Stimulated activated CD8-positive, alpha-beta memory T cell treated with anti-CD3 and anti-CD28 coated beads, Interleukin-2, amount 100 ng/mL, for 1 hour (primary cell): ENCODE measurements around the gene ASCC1.
"Not testable (repeated sequence)": the region's sequence is repeated elsewhere in the genome, so short reads cannot be mapped to it uniquely, and the experiment has no call there.

ENCODE experiments used
- DNase-seq, 2 donors: peaks; one replicate each; pipeline ENCODE4 v3.0.0-alpha.2; 2020; ENCODE audit warnings: low read depth in 2 of 2

ASCC1 gene

GRCh38 chr10:72219235-72219814 is 3.2 kb upstream of the ASCC1 start:
- DNase-seq: no peak

DNA sequence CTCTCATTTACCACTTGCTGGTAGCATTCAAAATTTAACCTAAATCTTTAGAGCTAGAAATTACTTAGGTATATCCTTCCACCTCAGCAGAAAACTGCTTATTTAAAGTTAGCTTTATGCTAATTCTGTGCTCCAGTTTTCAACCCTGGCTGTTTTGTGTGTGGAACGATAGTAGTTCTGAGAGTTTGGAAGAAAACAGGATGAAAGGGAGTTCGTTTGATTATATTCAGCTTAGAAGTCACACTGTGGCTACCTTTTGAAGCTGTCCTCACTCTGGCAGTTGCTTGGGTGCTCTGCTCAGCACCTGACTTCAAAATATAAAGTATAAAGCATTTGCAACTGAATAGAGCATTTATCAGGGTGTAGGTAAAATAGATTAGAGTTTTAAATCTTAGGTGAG is 2.6 kb upstream of the ASCC1 start:
- no peak for DNase-seq

- DNase-seq: no peak
Observed at GRCh38 chr10:72218325-72218724, 2.2 kb upstream of the ASCC1 start.

DNA sequence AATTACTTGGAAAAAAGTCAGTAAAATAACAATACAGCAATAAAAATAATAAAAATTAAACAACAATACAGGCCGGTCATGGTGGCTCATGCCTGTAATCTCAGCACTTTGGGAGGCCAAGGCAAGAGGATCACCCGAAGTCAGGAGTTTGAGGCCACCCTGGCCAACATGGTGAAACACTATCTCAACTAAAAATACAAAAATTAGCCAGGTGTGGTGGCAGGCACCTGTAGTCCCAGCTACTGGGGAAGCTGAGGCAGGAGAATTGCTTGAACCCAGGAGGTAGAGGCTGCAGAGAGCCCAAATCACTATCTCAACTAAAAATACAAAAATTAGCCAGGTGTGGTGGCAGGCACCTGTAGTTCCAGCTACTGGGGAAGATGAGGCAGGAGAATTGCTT is 4.2 kb downstream of the ASCC1 start:
- DNase-seq: not testable (repeated sequence)

DNA sequence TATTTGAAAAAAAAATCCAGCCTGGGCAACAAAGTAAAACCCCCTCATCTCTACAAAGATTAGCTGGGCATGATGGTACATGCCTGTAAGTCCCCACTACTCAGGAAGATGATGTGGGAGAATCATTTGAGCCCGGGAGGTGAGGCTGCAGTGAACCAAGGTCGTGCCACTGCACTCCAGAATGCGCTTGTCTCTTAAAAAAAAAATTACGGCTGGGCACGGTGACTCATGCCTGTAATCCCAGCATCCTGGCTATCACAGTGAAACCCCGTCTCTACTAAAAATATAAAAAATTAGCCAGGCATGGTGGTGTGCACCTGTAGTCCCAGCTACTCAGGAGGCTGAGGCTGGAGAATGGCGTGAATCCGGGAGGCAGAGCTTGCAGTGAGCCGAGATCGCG is 4.7 kb downstream of the ASCC1 start:
- DNase-seq: not testable (repeated sequence)

DNA sequence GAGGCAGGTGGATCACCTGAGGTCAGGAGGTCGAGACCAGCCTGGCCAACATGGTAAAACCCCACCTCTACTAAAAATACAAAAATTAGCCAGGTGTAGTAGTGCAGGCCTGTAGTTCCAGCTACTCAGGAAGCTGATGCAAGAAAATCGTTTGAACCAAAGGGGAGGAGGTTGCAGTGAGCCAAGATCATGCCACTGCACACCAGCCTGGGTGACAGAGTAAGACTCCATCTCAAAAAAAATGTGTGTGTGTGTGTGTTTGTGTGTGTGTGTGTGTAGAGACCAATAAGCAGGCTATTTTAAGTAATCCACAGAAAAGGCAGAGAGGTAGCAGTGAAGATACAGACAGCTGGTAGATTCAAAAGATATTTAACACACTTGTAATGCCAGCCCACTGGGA is 7.5 kb downstream of the ASCC1 start:
- not testable (repeated sequence) for DNase-seq

DNA sequence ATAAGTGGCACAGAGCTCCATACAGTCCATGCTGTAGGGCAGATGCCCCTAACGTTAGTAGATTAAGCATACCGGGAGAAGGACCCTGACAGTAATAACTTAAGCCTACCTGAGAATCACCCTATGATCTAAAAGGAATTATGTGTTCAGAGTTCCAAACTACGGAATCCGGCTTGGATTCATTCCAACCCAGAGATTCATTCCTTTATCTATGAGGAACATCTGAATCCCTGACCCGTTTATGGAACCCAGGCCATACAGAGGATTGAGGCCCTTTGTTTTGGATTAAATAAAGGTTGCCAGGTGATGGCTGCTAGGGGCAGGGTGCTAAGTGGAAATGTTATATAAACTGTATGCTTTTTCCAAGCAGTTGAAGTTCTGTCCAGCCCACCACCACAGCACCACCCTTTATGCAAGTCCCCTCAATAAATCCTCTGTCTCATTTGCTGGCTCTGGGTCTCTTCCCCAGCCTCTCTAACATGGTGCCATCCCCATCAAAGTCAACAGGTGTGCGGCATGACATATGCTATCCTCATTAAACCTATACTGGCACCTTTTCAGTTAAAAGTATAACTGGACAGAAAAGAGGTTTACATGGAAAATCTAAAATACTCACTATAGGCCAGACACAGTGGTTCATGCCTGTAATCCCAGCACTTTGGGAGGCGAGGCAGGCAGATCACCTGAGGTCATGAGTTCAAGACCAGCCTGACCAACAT is 9.4 kb downstream of the ASCC1 start:
- DNase-seq: no peak

DNA sequence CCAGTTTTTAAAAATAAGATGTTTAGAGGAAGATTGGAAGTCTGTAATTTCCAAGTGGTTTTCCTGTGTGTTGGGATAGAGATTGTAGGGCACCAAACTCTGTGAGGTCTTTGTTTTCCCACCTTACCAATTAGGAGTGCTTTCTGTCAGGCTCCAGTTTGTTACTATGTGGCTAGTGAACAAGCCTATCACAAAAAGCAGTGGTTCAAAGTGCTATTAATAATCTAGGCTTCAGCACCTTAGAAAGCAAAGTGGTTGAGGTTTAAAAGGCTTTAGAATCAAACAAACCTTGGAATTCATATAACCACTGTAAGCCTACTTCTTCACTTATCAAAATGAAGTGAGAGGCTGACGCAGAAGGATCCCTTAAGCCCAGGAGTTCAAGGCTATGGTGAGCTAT is 11.4 kb downstream of the ASCC1 start:
- no peak for DNase-seq

DNA sequence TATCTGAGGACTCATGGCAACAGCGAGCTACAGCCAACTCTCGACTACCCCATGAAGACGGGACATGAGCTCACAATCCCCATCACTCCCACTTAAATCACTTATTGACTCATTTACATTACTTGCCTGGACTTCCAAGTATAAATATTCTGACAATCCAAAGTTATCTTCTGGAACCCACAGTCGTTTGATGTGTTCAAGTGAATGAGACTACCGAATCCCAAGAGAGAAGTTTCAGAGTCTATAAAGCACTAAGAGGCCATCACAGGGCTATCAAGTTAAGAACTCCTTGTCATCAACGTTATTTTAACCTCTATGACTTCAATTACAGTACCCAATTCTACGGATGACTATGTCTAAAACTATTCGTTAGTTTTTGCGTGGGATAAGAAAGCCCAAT is 11.8 kb downstream of the ASCC1 start:
- no peak for DNase-seq

GRCh38 chr10:72201293-72201692 is 14.8 kb downstream of the ASCC1 start:
- DNase-seq: no peak

DNA sequence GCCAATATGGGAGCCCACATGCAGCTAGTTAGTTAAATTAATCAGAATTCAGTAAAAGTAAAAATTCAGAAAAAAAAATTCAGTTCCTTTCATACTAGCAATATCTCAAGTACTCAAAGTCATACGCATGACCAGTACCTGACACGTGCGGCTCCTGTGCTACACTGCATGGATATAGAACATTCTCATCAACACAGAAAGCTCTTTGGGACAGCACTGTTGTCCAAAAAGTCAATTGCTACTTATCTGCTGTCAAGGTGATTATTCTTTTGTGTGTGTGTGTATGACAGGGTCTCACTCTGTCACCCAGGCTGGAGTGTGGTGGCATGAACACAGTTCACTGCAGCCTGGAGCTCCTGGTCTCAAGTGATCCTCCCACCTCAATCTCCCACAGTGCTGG is 15.2 kb downstream of the ASCC1 start:
- no peak for DNase-seq

DNA sequence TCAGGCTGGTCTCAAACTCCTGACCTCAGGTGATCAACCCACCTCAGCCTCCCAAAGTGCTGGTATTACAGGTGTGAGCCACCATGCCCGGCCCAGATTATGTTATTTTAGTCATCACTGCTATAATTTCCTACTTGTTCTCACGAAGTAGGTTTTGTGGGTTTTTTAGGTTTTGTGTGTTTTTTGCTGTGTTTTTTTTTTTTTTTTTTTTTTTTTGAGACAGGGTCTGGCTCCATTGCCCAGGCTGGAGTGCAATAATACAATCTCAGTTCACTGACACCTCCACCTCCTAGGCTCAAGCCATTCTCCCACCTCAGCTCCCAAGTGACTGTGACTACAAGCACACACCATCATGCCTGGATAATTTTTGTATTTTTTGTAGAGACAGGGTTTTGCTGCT is 21.1 kb downstream of the ASCC1 start:
- no peak for DNase-seq

DNA sequence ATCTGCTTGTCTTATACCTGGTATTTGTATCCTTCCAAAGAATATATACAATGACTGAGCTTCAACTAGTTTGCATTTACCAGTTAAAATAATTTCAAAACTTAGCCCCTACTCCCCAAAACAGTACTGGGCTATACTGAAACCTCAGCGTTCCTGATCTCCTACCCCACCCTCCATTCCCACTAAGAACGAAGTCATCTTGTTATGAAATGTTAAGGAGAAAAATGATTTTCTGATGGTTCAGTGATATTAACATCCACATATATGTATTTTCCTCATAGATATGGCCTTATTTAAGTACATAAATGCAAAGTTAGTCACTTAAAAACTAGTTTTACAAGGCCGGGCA is 29.1 kb downstream of the ASCC1 start:
- no peak for DNase-seq

DNA sequence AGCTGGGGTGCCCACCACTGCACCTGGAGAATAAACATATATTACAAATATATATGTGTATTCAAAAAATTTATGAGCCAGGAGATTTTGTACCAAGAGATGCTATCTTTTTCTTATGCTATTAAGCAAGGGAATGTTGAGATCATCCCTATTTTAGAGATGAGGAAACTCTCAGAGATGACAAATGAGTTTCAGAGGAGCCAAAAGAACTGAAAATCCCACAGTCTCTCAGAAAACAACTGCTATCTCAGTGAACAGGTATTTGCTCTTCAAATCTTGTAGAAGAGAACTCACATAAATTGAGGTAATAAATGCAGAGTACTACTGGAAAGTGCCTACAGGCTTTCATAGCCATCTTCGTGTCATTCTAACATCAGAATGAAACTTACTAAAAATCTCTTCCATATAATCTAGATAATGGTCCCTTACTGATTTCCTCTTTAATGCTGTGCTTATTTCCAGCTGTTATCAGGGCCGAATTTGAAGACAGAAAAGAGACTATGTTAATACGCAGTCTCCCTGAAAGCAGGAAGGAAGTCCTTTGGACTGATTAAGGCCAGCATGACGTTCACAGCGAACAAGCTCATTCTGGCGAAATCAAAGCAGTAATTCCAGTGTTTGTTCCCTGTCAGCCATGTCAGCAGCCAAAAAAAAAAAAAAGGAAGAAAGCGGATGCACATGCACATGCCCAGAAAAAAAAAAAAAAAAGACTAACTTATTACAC is 29.7 kb downstream of the ASCC1 start:
- DNase-seq: no peak

DNA sequence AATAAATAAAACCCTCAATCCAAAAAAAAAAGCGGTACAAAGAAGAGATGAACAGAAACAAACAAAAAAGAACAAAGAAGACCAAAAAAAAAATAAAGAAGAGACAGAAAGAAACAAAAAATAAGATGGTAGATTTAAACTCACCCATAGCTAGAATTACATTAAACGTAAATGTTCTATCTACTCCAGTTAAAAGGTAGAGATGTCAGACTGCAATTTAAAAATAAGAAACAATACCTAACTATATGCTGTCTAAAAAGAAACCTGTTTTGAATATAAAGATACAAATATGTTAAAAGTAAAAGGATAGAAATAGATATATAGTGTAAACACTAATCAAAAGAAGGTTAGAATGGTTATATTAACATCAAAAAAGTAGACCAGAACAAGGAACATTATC is 31.9 kb downstream of the ASCC1 start:
- DNase-seq: no peak

DNA sequence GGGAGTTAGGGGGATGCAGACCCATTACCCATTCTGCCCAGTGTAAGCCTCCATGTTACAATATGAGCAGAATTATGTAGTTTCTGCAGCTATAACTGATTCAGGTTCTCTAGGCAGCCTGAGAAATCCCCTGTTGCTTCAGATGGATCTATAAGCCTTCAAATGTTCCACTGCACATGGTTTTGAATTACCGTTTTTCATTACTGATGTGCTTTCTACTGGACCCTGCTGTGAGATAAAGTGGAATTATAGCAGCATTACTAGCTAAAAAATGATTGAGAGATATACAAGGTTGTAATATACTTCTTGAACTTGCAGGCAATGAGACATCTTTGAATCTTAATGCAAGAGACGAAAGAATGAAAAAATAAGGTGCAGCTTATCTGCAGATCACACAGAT is 38.6 kb downstream of the ASCC1 start:
- no peak for DNase-seq

DNA sequence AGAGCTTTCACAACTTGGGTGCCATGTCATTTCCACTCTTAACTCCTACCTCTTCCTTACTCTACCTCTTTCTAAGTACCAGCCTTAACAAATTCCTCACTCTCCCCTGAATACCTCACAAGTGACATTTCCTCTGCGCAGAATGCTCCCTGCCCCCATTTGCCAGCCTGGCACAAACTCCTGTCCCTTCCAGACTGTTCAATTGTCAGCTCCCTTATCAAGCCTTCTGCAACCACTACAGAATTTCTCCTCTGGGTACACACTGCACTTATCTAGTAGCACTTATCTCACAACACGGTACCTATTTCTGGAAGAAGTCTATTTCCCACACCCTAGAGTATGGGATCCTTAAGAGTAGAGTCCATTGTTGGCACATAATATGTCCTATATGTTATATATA is 39.4 kb downstream of the ASCC1 start:
- DNase-seq: no peak

DNA sequence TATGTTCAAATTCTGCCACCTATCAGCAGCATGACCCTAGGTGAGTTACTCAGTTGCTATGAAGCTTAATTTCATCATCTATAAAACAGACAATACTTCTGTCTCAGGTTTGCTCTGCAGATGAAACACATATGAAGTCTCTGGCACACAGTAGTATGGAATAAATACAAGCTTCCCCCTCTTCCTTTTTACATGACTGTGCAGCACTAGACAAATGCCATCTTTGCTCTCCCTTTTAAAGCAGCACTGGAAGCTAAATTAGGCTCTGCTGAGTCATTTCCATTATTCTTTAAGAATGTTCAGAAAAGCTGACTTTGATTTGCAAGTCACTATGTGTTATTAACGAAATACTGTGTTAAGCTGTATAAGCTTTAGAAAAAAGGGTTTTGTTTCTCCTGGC is 40.9 kb downstream of the ASCC1 start:
- DNase-seq: no peak

DNA sequence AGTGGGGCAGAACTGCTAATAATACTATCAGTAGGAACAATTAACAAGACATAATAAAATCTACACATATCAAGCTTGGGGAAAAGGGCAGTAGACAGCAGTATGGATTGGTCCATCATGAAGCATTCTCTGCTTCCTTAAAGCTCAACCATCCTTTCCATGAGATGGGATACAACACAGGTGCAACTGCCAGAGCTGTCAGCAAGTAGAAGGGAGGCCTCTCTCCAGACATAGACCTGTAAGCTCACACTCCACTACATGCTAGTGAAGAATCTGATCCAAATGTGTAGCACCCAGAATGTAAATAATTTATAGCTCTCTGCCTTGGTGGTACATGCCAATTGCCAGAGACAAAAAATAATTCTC is 41.8 kb downstream of the ASCC1 start:
- no peak for DNase-seq

GRCh38 chr10:72173619-72174296 is 42.3 kb downstream of the ASCC1 start:
- DNase-seq: no peak

- no peak for DNase-seq
Observed at GRCh38 chr10:72173262-72173618, 42.8 kb downstream of the ASCC1 start.

DNA sequence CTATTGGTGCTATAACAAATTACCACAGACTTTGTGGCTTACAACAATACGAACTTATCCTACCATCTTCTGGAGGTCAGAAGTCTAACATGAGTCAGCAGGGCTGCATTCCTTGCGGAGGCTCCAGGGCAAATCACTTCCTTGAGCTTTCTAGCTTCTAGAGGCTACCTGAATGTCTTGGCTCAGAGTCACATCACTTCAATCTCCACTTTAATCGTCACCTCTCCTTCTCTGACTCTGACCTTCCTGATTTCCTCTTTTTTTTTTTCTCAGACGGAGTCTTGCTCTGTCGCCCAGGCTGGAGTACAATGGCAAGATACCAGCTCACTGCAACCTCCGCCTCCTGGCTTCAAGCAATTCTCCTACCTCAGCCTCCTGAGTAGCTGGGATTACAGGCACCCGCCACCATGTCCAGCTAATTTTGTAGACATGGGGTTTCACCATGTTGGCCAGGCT is 44.9 kb downstream of the ASCC1 start:
- no peak for DNase-seq

GRCh38 chr10:72170733-72171132 is 45.3 kb downstream of the ASCC1 start:
- DNase-seq: no peak
